ENCODE measurements around the gene NTN1. TPM values are rescaled to one million over a fixed set of nuclear protein-coding genes. Genes with fewer than 3 reads are reported as not detected.
"Not testable (repeated sequence)": the region's sequence is repeated elsewhere in the genome, so short reads cannot be mapped to it uniquely, and the experiment has no call there.

Gene NTN1
- total RNA-seq, 2 experiments from 2014 or later, result 0.40 to 0.42 TPM

DNA sequence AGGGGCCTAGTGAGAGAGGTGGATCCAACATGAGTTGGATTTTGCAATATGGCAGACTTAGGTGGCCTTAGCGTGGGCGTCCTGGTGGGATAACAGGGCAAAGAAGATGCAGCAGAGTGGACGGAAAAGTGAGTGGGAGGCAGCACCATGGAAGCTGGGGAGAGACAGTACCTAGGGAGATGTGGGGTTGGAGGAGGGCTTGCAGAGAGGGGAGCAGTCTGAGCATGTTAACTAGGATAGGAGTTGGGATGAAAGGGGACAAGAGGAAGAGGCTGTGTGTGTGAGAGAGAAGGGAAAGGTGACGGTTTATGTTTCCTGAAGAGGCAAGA, 120.1 kb downstream of the NTN1 start:
- ChIA-PET POLR2A (no interaction called here), CTCF (no interaction called here)

- ChIA-PET CTCF (no interaction called here), POLR2A (no interaction called here)
Measured at GRCh38 chr17:9142772-9143494, 121.6 kb downstream of the NTN1 start.

DNA sequence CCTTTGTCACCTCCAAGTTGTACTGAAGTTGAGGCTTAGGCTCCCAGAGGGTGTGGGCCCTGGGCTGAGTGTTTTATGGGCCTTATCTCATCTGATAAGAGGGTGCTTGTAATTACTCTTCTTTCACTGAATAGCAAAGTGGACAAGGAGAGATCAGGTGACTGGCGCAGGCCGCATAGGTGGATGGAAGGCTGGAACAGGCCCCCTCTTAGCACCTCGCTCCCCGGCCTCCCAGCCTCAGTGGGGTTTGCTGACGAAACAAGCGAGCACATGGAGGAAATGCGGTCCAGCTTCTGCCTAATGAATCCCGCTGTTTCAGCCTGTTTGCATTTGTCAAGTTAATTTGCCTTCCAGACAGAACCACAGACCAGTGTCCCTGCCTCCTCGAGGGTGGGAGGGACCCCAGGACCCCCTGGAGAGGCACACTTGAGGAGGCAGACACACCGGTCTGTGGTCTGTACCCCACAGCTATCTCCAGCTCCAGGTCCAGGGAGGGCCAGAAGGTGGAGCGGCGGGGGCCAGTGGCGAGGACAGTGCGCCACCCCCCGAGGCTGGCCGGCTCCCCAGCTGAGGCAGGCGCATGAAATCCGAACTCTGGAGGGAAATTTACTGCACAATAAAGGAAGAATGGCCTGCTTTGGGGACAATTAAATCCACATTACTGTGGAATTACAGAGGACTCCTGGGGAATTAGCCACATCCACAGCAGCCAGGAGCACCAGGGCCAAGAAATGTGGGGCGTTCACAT, 123.4 kb downstream of the NTN1 start:
- POLR2A ChIA-PET, result no interaction called here
- CTCF ChIA-PET, result interaction anchor here (1.1 kb wide), 1 partner anchor 146 kb away, joined by 3 read pairs; no protein-coding TSS in a partner anchor

GRCh38 chr17:9146064-9146463, 124.8 kb downstream of the NTN1 start:
- ChIA-PET POLR2A (no interaction called here), CTCF (no interaction called here)

- POLR2A ChIA-PET, result no interaction called here
Measured at GRCh38 chr17:9148905-9149525, 127.7 kb downstream of the NTN1 start.

GRCh38 chr17:9150446-9151090, 129.3 kb downstream of the NTN1 start:
- CTCF ChIA-PET, result no interaction called here
- POLR2A ChIA-PET, result no interaction called here

More at GRCh38 chr17:9148905-9149525, 127.7 kb downstream of the NTN1 start:
- CTCF ChIA-PET, result no interaction called here

DNA sequence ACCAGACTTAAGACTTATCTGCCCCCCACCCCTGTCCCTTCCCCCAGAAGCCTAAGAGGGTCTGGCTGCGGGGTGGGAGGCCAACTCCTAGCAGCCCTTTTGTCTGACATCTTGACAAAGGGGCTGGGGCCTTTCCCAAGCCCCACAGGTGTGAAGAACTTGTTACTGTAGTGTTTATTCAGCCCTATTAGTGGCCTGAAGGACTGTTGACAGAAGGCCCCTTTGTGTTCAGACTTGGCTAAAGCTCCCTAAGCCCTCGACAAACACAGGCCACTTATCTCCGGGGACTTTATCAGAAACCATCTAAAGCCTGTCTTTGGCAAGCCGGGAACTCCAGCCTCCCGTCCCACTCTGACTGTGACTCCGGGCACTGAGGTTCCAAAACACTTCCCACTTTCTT, 129.8 kb downstream of the NTN1 start:
- ChIA-PET CTCF (no interaction called here), POLR2A (no interaction called here)

DNA sequence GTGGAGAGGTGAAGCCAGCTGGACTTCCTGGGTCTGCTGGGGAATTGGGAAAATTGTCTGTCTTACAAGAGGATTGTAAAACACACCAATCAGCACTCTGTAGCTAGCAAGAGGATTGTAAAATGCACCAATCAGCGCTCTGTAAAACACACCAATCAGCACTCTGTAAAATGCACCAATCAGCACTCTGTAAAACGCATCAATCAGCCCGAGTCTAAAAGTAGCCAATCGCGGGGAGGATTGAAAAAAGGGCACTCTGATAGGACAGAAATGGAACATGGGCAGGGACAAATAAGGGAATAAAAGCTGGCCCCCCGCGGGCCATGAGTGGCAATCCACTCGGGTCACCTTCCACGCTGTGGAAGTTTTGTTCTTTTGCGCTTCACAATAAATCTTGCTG, 130.4 kb downstream of the NTN1 start:
- CTCF ChIA-PET, POLR2A ChIA-PET: not testable (repeated sequence)

GRCh38 chr17:9158544-9159452, 137.5 kb downstream of the NTN1 start:
- CTCF ChIA-PET, result no interaction called here

GRCh38 chr17:9162275-9162985, 141.1 kb downstream of the NTN1 start:
- ChIA-PET POLR2A (no interaction called here), CTCF (no interaction called here)

More at GRCh38 chr17:9158544-9159452, 137.5 kb downstream of the NTN1 start:
- POLR2A ChIA-PET, result no interaction called here

- ChIA-PET POLR2A (no interaction called here), CTCF (no interaction called here)
Measured at GRCh38 chr17:9166788-9167187, 145.5 kb downstream of the NTN1 start.

GRCh38 chr17:9167379-9167778, 146.1 kb downstream of the NTN1 start:
- ChIA-PET CTCF (no interaction called here), POLR2A (no interaction called here)

DNA sequence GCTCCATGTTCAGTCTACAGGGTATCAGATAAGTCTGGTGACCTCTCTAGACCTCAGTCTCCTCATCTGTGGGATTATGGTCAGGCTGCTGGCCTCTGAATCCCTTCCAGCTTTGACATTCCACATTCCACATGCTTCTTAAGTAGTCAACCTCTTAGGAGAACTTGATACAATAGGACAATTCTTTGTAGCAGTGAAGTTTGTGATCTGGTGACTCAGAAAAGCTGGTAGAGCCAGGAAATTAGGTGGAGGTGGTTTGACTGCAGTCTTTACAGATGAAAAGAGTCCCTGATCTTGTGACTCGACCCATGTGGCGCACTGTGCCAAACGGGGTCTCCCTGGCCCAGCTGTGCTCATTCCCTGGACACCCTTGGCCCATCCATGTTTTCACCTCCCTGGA, 147.8 kb downstream of the NTN1 start:
- ChIA-PET POLR2A (no interaction called here), CTCF (no interaction called here)

DNA sequence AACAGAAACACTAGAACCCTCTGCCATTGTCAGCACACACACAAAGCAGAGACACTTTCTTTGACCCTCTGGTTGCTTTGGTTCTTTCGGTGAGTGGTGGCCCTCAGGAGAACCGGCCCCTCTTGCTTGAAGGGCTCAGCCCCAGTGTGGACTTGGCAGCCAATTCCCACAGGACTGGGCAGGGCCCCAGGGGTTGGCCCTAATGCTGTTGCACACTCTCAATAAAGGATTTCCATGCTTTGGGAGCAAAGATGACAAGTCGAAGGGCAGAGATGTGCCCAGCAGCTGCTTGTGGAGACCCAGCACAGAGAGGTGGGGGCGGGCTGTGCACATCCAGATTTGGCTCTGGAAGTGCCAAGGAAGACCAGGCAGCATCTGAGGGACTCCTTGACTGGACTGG, 149.0 kb downstream of the NTN1 start:
- ChIA-PET CTCF (no interaction called here), POLR2A (no interaction called here)

DNA sequence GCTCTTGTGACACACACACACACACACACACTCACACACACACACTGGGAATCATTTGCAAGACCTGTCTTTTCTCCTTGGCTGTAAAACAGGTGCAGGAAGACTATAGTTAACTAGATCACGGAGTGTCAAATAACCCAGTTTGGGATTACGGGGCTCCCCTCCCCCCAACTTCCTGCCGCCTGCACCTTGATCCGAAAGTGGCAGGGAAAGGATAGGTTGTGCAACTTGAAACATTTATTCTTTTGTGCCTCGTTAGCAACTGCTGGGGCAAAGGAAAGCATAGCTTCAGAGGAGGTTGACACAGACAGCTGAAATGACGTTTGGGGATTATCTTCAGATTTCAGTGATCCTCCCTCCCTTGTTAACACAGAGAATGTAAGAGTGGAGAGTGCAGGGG, 149.5 kb downstream of the NTN1 start:
- POLR2A ChIA-PET, result no interaction called here
- CTCF ChIA-PET, result no interaction called here

DNA sequence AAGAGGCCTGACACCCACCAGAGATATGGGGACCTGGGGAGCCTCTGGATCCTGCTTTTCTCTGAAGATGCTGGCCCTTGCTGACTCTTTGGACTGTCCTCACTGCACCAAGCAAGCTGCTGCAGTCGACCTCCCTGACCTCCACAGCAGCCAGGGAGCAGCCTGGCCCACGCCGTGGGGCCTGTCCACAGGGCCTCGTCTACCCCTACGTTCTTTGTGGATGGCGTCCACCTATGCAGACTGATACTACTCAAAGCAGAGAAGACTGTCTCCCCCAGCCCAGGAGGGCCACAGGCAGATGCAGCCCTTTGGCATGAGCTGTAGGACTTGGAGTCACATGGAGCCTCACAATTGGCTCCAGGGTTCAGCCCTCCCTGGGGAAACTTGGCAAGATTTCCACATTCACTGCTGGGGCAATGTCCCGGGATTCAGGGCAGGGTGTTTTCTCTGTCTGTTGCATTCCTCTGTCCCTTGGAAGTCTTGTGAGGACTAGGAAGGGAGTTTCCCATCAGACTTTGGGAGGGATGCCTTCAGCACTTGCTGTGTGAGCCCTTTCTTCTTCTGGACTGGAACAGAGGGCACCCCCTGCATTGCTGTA, 152.2 kb downstream of the NTN1 start:
- POLR2A ChIA-PET, result no interaction called here
- CTCF ChIA-PET, result no interaction called here

GRCh38 chr17:9174312-9174711, 153.0 kb downstream of the NTN1 start:
- CTCF ChIA-PET, result no interaction called here

DNA sequence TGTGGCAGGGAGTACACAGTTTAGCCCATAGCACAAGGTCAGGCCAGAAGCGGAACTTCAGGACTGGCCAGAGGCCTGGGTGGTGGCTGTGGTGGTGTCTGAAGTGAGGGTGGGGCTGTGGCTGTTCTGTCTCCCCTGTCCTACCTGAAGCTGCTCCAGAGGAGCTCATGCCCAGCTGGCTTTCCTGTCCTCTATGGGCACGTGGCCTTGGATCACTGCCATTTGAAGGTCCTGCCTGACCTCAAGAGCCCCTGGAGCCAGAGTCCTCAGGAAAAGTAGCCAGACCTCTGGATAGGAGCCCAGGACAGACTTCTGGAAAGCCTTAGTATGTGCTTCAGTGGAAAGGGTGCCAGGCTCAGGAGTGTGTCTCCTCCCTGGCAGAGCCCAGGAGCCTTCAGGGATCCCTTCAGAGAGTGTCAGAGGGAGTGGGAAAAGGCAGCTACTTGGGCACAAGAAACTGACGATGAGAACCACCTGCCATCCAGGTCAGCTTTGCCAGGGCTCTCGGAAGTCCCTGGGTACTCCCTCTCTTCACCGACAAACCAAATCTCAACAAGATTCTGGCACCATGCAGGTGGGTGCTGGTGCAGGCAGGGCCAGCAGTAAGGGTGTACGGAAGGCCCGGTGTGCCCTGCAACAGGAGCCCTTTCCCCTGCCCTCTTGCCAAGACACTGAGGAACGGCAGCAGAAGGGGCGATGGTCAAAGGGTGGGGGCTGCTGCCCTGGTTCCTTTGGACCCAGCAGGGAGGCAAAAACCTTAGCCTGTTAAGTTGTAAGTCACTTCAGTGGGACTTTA, 153.7 kb downstream of the NTN1 start:
- CTCF ChIA-PET, result no interaction called here
- POLR2A ChIA-PET, result no interaction called here

More at GRCh38 chr17:9174312-9174711, 153.0 kb downstream of the NTN1 start:
- POLR2A ChIA-PET, result no interaction called here
